GM19023 (cell line): Measurements from ENCODE around the gene RAMACL.

ENCODE experiments used
- ATAC-seq: cut with Tn5 transposase; IDR thresholded peaks from one replicate; pipeline ENCODE4 v1.9.1; 2021; ENCODE audit warnings: mild to moderate bottlenecking, moderate library complexity; ENCODE audit not compliant: unreplicated experiment

RAMACL gene

DNA sequence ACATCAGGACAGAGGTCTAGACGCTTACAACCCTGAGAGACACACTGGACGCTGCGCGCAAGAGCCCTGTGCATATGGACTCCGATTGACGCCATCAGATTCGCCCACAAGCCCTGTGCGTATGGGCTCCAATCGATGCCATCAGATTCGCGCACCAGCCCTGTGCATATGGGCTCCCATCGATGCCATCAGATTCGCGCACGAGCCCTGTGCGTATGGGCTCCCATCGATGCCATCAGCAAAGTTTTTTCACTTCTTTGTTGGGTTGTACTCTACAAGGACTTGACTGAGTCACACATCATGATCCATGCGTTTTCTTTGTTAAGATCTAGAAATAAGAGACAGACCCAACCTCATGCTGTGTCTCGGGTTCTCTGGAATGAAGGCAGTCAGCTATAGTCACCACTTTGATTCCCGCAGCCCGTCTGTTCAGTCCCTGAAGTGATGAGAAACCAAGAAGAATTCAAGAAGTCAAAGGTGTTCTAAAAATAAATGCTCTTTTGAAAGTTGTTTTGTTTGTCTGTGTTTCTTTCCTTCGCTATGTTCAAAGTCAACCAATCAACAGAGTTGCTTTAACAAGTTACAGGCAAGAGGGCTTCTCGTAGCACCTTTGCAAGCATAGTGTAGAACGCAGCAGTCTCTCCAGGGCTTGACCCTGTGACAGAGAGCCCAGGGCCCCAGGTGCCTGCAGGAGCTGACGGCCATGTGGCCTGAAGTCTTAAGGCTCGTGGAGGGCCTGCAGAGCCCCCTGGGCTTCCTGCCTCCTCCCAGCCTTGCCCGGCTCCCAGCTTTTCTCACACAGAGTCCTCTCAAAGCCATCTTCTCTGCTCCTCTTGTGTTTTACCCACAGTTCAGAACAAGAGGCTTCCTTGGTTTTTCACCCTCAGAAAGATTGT is 32.6 kb upstream of the RAMACL start:
- ATAC-seq, result no peak

- no peak for ATAC-seq
These were observed 31.8 kb upstream of the RAMACL start for GRCh38 chr6:166618251-166618650.

DNA sequence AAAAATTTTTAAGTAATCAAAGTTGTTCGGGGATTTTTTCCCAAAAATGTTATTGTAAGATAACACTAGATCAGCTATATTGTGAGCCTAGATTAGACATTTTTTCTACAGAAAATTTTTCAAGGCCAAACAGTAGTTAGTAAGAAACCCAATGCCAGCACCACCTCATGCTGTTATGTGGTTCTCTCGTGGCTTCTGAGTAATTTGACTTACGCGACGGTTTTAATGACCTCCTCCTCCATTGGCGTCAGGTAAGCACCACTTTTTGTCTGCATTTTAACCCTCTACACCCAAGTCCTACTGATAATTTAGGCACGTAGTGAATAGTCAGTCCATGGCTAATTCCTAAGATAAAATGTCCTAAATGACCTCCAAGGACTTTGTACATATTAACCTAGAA is 30.9 kb upstream of the RAMACL start:
- ATAC-seq, result no peak

DNA sequence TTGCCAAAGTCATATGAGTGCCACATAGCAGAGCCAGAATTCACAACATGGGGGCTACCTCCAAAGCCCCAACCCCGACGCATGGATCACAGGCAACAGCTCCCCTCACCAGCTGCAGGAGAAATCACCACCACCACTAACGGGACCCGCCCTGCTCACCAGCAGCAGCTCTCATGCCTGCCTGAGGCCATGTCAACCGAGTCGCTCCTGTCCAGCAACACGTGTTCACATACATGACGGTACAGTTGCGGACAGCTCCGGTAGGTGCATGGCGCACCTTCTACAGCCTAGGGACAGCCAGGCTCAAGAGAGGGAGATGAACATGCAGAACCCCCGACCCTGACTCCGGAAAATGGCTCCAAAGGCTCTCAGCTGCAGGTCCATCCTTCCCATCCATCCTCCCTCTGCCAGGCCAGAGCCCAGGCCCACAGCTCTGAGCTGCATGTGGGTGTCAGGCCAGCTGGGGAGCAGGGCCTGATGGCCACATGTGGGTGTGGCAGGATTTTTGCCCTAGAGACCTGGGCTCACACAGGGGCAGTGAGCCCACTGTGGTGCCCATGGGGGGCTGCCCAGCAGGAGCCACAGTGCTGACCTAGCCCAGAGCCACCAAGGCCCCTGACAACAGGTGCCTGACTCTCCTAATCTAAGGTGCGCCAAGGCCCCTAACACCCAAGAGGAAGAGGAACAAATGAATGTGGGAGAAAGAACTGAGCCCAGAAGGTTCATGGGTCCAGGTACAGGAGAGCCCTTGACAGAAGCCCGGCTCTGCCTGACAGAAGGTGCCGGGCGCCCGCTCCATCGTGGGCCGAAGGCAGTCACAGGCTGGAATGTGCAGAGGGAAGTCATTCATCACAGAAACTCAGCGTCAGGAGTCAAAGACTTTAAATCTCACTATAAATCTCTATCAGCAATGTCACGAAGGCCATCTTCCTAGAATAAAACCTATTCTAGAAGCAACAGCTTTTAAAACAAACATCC is 30.1 kb upstream of the RAMACL start:
- no peak for ATAC-seq

DNA sequence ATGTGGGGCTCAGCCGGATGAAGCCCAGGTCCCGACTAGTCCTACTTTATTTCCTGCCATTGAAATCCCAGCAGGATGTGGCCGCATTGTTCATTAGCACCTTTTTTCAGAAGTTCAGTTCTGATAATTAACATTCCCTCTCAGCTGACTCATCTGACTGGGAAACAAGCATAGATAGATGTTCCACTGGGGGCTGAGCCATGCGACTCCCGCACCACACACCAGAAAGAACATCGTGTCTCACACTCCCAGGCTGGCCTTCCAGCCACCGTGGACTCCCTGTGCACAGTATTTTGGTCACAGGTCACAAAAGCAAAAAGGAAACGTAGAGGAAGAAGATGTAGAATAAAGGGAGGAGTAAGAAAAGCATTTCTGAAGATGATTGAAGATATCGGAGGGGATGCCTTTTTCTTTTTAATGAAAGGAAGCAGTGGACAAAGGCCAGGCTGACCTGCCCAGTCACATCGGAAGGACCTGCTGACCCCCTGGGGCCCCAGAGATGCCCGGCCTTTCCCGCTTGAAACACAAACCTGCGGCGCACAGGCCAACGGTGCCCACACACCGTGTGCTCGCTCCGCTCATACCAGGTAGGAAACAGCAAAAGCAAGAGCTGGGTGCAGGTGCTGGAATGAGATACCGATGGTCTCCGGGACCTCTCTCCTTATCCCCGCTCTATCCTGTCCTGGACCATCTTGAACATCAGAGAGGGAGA is 28.7 kb upstream of the RAMACL start:
- no peak for ATAC-seq

- no peak for ATAC-seq
These were observed 28.1 kb upstream of the RAMACL start for GRCh38 chr6:166614589-166614988.

- ATAC-seq, result no peak
These were observed 27.7 kb upstream of the RAMACL start for GRCh38 chr6:166614171-166614583.

DNA sequence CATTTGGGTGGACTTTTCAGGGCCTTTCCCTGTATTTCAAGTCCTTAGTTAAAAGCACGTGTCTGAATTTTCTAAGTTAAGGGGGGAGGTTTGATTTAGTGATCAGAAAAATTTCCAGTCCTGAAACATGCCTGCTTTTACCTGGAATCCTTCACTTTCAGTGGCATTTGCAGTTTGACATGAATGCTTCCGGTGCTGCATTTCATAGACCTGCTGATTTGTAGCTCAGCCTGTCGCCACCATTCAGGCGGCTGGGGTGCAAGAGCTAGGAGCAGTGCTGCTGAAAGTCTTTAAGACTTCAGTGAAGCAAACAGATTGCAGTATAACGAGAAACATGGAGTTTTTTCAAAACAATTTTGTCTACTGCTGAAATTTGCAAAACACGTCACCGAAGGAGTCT is 26.5 kb upstream of the RAMACL start:
- ATAC-seq, result no peak

DNA sequence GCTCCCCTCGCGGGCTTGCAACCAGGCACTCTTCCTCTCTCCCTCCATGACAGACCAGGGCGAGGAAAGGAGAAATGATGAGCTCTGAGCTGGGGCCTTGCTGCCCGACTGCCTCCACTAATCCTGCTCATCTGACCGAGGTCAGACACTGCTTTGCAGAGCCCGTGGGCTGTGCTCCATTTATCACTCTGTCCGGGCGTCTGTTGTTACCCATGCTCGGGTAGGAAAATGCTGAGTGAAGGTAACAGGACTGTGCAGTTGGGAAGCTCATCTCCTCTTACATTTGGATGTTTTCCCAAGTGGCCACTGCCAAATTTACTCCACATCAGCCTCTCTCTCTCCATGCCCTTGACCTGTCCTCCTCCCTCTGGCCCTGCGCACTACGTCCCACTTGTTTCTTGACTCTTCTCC is 26.0 kb upstream of the RAMACL start:
- ATAC-seq, result no peak

GRCh38 chr6:166611631-166612030 is 25.2 kb upstream of the RAMACL start:
- ATAC-seq, result no peak

- ATAC-seq, result no peak
These were observed 23.6 kb upstream of the RAMACL start for GRCh38 chr6:166610069-166610468.

DNA sequence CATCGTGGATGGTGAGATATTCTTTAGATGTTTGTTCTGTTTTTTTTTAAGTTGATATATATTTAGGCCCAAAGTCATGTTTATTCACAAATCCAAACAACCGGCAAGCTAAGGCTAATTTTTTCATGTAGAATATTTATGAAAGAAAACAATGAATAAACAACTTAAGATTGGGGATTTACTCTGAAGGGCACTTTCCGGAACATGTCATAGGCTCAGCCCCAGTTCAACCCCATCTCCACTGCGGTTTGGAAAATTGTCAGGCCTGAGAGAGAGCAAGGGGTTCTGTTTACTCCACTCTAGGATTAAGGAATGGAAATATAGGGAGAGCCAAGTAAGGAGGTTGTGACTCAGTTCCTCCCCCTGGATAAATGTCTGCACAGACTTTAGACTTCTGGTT is 22.3 kb upstream of the RAMACL start:
- no peak for ATAC-seq

- ATAC-seq, result no peak
These were observed 19.3 kb upstream of the RAMACL start for GRCh38 chr6:166605752-166606151.

DNA sequence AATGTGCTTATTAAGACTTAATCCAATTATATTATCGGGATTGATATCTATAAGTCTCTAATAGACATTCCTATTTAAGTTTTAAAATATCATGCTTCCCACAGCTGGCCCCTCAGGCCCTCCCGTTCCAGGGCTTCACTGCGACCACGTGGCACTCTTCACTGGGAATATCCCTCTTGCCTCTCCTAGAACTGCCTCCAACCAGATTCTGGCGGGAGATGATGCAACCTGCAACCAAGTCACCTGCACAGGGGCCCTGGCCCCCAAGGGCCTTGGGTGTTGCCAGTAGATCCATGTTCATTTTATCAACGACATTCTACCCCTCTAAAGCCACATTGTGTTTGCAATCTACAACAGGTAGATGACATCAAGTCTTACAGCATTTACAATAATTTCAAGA is 18.4 kb upstream of the RAMACL start:
- ATAC-seq, result no peak

DNA sequence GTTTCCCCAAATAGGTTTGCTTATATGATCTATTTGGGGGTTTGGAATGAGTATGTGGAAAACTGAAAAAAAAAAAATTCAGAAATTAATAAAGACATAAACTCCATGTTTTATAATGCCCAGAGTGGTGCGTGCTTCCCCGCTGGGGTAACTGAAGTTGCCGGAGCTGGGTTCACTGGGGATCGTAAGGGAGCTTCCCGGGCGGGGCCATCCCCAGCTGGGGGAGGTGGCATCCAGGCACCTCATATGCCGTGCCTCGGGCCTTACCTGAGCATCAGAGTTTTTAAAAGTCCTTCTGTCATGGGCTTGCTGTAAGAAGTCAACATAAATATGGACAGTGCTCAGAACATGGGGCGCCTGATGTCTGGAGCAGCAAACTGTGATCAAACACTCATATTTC is 17.9 kb upstream of the RAMACL start:
- no peak for ATAC-seq

DNA sequence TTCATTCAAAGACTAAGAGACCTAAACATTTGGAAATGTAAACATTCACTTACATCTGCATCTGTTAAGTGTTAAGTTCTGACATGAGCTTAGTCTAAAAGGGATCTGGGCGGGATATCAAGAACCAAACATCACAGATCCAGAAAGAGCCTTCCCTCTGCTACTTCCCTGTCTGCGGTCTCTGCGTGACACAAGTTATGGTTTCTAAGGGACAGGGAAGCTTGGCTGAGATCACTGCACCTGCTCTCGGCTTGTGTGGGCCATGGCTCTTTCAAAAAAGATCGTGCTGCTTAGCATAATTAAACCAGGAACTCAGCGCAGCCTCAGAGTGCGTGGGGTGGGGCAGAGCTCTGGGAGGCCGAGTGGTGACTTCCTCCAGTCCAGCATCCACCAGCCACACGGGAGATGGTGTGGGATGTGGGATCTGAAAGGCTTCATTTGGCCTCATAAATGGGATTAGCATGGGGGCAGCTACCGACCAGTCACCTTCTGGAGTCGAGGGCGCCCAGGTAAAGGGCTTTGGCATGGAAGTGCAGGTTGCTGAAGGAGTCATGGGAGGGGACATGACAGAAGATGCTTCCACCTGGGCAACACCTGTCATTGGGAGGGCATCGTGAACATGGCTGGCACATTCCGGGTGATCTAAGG is 16.7 kb upstream of the RAMACL start:
- ATAC-seq, result no peak

DNA sequence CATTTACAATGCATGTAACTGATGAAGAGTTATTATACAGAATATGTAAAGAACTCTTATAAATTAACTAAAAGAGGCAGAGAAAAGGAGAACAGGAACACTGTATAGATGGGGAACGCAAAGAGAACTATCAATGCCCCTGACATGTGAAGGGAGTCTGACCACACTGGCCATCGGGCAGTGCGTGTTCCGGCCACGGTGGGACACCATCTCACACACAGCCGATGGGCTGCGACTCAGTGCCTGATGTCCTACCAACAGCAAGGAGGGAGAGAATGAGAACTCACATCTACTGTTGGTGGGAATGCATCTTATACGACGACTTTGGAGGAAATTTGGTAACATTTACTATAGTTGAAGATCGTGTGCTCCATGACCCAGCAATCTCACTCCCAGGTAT is 15.5 kb upstream of the RAMACL start:
- no peak for ATAC-seq

DNA sequence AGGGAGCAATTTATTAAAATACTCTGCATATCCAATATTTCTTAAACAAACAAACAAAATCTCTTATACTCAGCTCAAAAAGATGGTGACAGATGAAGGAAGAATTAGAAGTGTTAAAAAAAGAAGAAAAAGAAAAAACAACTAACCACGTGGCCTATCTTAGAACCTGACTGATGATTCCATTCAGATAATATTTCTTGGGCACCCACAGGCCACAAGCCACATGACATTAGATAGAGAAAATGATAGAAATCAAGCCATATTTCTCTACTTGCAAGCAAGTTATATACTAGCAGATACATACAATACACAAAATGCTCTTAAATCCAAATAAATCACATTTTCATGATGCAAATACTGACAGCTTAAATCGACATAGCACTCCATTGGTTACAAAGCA is 14.5 kb upstream of the RAMACL start:
- ATAC-seq, result no peak

DNA sequence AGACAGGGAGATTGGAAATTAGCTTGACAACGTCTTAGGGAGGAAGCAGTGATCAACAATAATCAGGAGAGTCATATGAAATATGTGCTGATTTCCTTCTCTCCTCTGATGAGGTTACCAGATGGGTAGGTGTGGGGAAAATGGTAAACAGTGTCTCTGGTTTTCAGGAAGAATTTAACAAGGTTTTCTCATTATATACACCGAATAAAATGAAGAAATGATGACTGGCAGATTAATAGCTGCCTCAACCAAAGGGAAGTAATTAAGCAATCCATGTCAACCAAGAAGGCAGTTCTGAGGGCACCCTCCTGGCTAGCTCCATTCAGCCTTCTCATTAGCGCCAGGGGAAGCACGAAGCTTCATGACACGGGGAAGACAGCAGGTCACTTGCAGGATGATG is 12.7 kb upstream of the RAMACL start:
- ATAC-seq, result no peak

- no peak for ATAC-seq
These were observed 12.1 kb upstream of the RAMACL start for GRCh38 chr6:166598441-166599138.
